Liver (tissue), 3 donors: ENCODE results near the gene TSKU.

Experiments
- GABPA ChIP-seq, 2 donors: IDR thresholded peaks in 1 of 2; conservative IDR thresholded peaks in 1 of 2; 2 replicates each; pipeline ENCODE4 v1.6.1; 2016; ENCODE audit warnings: antibody characterized with exemption in 2 of 2, mild to moderate bottlenecking in 1 of 2, moderate library complexity in 1 of 2
- NR2F2 ChIP-seq: IDR thresholded peaks from 2 replicates; pipeline ENCODE4 v1.6.1; 2016; ENCODE audit warnings: antibody characterized with exemption
- RAD21 ChIP-seq, 2 donors: IDR thresholded peaks; 2 replicates each; pipeline ENCODE4 v1.6.1; 2016; ENCODE audit warnings: antibody characterized with exemption in 2 of 2, mild to moderate bottlenecking in 2 of 2
- TAF1 ChIP-seq: conservative IDR thresholded peaks from 2 replicates; pipeline ENCODE4 v1.6.1; 2016; ENCODE audit warnings: antibody characterized with exemption, mild to moderate bottlenecking
- YY1 ChIP-seq: IDR thresholded peaks from 2 replicates; pipeline ENCODE4 v1.6.1; 2016; ENCODE audit warnings: antibody characterized with exemption, mild to moderate bottlenecking
- ZBTB33 ChIP-seq: IDR thresholded peaks from 2 replicates; pipeline ENCODE4 v1.6.1; 2016; ENCODE audit warnings: antibody characterized with exemption
- TF ChIP-seq, protein P1 (sequence below): fragments of 150-350 bp; IDR thresholded peaks from 2 replicates; pipeline ENCODE4 v1.5.1; 2017; ENCODE audit warnings: improper control_type of control experiment, low read depth, low read length; ENCODE audit not compliant: missing input control
- TF ChIP-seq, protein P2 (sequence below): IDR thresholded peaks from 2 replicates; pipeline ENCODE4 v1.6.1; 2016; ENCODE audit warnings: antibody characterized with exemption
- TF ChIP-seq, protein P3 (sequence below): IDR thresholded peaks from 2 replicates; pipeline ENCODE4 v1.6.1; 2016; ENCODE audit warnings: antibody characterized with exemption
- TF ChIP-seq, protein P4 (sequence below): IDR thresholded peaks from 2 replicates; pipeline ENCODE4 v1.6.1; 2016; ENCODE audit warnings: antibody characterized with exemption, mild to moderate bottlenecking
- donor health status: healthy.
- donor health status: healthy.

DNA sequence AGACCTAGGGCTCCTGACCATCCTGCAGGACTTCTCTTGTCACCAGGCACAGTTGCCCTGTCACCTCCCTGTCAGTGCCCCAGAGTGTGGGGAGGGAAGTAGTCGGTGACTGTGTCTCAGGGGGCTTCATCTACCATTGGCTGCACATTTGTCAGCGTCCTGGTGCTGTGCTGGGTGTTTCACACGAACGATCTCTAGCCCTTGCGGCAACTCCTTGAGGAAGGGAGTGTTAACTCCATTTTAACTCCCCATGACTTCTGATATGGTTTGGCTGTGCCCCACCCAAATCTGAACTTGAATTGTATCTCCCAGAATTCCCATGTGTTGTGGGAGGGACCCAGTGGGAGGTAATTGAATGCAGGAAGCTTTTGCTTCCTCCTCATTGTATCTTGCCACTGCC, 7.1 kb downstream of the TSKU start:
- TF ChIP-seq, protein P1, sequence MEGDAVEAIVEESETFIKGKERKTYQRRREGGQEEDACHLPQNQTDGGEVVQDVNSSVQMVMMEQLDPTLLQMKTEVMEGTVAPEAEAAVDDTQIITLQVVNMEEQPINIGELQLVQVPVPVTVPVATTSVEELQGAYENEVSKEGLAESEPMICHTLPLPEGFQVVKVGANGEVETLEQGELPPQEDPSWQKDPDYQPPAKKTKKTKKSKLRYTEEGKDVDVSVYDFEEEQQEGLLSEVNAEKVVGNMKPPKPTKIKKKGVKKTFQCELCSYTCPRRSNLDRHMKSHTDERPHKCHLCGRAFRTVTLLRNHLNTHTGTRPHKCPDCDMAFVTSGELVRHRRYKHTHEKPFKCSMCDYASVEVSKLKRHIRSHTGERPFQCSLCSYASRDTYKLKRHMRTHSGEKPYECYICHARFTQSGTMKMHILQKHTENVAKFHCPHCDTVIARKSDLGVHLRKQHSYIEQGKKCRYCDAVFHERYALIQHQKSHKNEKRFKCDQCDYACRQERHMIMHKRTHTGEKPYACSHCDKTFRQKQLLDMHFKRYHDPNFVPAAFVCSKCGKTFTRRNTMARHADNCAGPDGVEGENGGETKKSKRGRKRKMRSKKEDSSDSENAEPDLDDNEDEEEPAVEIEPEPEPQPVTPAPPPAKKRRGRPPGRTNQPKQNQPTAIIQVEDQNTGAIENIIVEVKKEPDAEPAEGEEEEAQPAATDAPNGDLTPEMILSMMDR: no peak
- TF ChIP-seq YY1: no peak
- no peak for TF ChIP-seq GABPA (IDR thresholded peaks at IDR 0.05 in 1 of 2, conservative IDR thresholded peaks at IDR 0.05 in 1 of 2)
- no peak for TF ChIP-seq ZBTB33
- TF ChIP-seq, protein P2, sequence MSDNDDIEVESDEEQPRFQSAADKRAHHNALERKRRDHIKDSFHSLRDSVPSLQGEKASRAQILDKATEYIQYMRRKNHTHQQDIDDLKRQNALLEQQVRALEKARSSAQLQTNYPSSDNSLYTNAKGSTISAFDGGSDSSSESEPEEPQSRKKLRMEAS: no peak
- TF ChIP-seq, protein P3, sequence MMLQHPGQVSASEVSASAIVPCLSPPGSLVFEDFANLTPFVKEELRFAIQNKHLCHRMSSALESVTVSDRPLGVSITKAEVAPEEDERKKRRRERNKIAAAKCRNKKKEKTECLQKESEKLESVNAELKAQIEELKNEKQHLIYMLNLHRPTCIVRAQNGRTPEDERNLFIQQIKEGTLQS: no peak
- TF ChIP-seq, protein P4, sequence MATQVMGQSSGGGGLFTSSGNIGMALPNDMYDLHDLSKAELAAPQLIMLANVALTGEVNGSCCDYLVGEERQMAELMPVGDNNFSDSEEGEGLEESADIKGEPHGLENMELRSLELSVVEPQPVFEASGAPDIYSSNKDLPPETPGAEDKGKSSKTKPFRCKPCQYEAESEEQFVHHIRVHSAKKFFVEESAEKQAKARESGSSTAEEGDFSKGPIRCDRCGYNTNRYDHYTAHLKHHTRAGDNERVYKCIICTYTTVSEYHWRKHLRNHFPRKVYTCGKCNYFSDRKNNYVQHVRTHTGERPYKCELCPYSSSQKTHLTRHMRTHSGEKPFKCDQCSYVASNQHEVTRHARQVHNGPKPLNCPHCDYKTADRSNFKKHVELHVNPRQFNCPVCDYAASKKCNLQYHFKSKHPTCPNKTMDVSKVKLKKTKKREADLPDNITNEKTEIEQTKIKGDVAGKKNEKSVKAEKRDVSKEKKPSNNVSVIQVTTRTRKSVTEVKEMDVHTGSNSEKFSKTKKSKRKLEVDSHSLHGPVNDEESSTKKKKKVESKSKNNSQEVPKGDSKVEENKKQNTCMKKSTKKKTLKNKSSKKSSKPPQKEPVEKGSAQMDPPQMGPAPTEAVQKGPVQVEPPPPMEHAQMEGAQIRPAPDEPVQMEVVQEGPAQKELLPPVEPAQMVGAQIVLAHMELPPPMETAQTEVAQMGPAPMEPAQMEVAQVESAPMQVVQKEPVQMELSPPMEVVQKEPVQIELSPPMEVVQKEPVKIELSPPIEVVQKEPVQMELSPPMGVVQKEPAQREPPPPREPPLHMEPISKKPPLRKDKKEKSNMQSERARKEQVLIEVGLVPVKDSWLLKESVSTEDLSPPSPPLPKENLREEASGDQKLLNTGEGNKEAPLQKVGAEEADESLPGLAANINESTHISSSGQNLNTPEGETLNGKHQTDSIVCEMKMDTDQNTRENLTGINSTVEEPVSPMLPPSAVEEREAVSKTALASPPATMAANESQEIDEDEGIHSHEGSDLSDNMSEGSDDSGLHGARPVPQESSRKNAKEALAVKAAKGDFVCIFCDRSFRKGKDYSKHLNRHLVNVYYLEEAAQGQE: no peak
- no peak for TF ChIP-seq TAF1
- TF ChIP-seq RAD21 (IDR thresholded peaks at IDR 0.05): no peak
- no peak for TF ChIP-seq NR2F2
